Nasal cavity respiratory epithelium epithelial cell of viscerocranial mucosa (primary cell): ENCODE results near the gene GALNT6. TPM values are rescaled to one million over a fixed set of nuclear protein-coding genes. Genes with fewer than 3 reads are reported as not detected.

Experiments used
- total RNA-seq: library from RNA; depleted of rRNA; stranded (reverse); fragments of >200 nt; gene quantifications from 2 replicates; pipeline ENCODE4 v1.2.3, GENCODE V29; 2014

GALNT6 gene, protein sequence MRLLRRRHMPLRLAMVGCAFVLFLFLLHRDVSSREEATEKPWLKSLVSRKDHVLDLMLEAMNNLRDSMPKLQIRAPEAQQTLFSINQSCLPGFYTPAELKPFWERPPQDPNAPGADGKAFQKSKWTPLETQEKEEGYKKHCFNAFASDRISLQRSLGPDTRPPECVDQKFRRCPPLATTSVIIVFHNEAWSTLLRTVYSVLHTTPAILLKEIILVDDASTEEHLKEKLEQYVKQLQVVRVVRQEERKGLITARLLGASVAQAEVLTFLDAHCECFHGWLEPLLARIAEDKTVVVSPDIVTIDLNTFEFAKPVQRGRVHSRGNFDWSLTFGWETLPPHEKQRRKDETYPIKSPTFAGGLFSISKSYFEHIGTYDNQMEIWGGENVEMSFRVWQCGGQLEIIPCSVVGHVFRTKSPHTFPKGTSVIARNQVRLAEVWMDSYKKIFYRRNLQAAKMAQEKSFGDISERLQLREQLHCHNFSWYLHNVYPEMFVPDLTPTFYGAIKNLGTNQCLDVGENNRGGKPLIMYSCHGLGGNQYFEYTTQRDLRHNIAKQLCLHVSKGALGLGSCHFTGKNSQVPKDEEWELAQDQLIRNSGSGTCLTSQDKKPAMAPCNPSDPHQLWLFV
- 6.5 and 73.5 TPM in 2 replicates for total RNA-seq

DNA sequence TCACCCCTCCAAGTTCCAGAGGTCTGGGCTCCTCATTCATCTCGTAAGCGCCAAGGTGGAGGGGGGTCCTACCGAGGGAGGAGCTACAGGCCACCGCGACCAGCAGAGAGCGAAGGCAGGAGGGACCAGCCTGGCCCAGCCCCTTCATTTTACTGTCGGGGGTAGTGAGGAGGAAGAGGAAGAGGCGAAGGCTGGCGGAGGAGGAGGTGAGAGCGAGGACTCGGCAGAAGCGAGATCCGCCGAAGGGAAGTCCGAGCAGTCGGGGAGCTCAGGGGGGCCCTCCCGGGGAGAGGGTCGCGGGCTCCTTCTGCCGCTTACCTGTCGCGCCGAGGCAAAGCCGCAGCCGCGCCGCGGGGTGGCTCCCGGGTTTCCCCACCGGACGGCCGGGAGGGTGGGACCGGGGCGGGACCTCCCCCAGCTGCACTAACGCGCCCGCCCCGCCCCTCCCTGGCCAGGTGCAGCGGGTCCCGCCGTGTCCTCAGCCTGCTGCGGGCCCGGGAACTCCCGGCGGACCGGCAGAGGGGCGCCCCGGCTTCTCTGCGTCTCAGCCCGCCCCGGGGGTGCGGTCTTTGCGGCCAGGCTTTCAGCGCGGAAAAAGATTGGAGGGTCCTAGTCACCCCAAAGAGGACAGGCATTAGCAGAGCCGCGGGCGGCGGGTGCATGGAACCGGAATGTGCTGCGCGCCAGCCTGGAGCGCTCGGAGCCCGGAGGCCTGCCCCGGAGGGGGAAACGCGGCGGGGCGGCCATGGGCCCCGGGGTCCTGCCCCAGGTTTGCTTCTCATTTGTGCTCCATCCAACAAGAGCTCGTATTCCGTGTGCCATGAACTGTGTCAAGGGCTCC, at the start of gene GALNT6:
Gene GALNT6, minus strand, starts transcription at position 124 of the 841 bp plus-strand sequence. CDS start 11,625 bp downstream, outside the sequence.

DNA sequence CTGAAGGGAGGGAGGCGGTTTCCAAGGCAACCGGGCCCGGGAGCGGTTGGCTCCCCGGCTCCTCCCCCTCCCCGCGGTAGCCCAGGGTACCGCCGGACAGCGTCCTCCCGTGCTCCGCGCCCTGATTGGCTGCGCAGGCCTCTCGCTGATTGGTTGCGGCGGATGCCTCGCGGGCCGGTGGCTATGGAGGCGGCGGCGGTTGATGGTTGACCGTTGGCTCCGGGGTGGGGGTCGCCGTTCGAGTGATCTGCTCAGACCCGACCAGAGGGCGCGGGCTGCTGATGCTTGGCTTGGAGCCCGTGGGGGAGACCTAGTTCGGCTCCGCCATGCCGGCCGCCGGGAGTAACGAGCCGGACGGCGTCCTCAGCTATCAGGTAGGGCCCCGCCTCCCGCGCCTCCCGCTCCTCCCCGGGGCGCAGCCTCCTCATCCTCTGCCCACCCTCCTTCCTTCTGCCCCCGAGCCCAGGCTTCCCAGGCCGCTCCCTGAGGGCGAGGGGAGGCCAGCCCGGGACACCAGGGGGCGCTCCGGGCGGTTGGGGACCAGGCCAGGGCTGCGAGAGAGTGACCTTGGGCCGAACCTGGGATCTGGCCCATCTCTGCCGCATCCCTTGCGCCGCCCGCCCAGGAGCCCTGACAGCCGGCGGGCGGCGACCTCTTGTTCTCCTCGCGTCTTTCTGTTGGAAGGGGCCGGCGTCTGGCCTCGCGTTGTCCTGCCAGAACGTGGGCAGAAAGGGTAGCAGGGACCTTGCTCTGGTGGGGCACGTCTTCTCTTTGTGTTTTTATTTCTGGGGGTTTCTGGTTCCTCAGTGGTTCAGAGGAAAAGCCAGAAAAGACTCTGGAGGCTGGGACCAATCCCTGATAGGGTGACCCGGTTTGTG, 33.7 kb upstream of the GALNT6 start, which contains the start of gene SLC4A8:
Gene SLC4A8, plus strand, starts transcription at position 170 of the 878 bp plus-strand sequence. Its CDS starts 157 bp downstream, at position 327.

DNA sequence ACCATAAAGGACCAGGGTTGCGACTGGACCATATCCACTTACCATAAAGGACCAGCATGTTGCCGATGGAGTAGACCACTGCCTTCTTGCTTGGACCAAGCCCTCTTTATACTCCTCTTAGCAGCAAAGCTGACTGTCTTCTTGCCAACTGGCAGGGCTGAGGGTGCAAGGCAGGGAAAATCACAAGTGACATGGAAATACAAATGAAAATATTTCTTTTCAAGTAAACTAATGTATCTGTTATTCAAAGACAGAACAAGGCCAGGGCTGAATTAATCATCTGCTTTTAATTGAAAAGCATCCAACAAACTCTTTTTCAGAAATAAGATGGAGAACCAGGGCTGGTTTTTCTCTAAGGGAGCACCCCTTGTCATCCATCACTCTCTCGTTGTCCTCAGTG, 44.6 kb downstream of the GALNT6 start, which contains the start of gene CELA1:
Gene CELA1, minus strand, starts transcription at position 99 of the 400 bp plus-strand sequence. Its CDS starts 41 bp downstream, at position 58.

DNA sequence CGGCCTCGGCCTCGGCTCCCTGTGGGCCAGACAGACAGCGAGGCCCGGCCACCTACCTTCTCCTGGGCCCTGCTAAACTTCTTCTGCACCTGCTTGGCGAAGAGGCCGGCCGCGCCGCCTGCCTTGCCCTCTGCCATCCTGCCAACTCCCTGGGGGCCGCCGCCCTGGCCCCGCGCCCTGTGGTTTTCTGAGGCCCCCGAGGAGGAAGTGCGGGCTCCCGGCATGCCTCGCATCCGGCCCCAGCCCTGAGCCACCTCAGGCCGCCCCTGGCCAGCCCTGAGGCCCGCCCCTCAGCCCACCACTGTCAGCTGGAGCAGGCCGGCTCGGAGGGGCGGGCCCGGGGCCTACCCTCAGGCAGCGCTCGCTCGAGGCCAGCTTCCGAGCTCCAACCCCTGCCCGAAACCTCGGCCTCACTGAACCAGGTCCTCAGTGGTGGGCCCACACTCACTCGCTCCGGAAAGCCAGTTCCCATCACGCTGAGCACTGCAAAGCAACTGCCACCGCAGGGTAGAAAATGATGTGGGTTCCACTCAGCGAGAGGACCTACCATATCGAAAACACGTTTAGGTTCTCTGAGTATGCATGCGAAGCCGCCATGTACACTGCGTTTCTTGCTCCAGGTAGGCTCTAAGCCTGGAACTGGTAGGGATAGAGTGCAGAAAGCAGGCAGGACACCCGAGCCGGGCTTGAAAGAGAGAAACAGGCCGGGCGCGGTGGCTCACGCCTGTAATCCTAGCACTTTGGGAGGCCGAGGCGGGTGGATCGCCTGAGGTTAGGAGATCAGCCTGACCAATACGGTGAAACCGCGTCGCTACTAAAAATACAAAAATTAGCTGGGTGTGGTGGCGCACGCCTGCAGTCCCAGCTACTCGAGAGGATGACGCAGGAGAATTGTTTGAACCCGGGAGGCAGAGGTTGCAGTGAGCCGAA, 67.0 kb downstream of the GALNT6 start, which contains the start of gene BIN2:
Gene BIN2, minus strand, starts transcription at position 209 of the 930 bp plus-strand sequence. Its CDS starts 72 bp downstream, at position 137.

Other genes with a start within 250 kb of the GALNT6 start
- gene TFCP2, start 218.3 kb downstream of the GALNT6 start, total RNA-seq, result 10.3 and 21.2 TPM in 2 replicates
- gene POU6F1, start 173.3 kb downstream of the GALNT6 start, total RNA-seq, result 0.34 and 1.6 TPM in 2 replicates
- 100 and 107 TPM in 2 replicates for gene DAZAP2, start 152.6 kb downstream of the GALNT6 start, total RNA-seq
- gene SMAGP, start 121.0 kb downstream of the GALNT6 start, total RNA-seq, result 8.9 and 24.6 TPM in 2 replicates
- gene BIN2, start 67.2 kb downstream of the GALNT6 start, total RNA-seq, result not detected in 2 replicates
- under 0.01 TPM in 1 of 2 replicates, not detected in the other for gene CELA1, start 44.7 kb downstream of the GALNT6 start, total RNA-seq
- 0.14 and 0.68 TPM in 2 replicates for gene SLC4A8, start 33.4 kb upstream of the GALNT6 start, total RNA-seq
- gene SCN8A, start 199.8 kb upstream of the GALNT6 start, total RNA-seq, result 0.64 and 2.7 TPM in 2 replicates